Neuronal stem cell (in vitro differentiated cells): ENCODE measurements around the gene ANKK1.
A peak's percentile ranks its signal among the peaks of the same experiment; 100 is the strongest.

Experiments
- DNase-seq: peaks from one replicate; pipeline ENCODE4 v3.0.0-alpha.2; 2013; ENCODE audit warnings: low spot score
- H2AFZ ChIP-seq: one replicate; pipeline ENCODE4 v1.6.1; 2013; ENCODE audit warnings: mild to moderate bottlenecking, low read length, inconsistent platforms
- H2AK5ac ChIP-seq: 2 replicates; pipeline ENCODE4 v1.6.1; 2013; ENCODE audit warnings: low read depth, mild to moderate bottlenecking, inconsistent platforms, low read length, moderate library complexity, mixed read lengths
- H2BK120ac ChIP-seq: 2 replicates; pipeline ENCODE4 v1.6.1; 2013; ENCODE audit warnings: low read depth, mild to moderate bottlenecking, inconsistent platforms, low read length, moderate library complexity, mixed read lengths
- H2BK12ac ChIP-seq: one replicate; pipeline ENCODE4 v1.6.1; 2013; ENCODE audit warnings: low read length, inconsistent platforms
- H2BK15ac ChIP-seq: 2 replicates; pipeline ENCODE4 v1.6.1; 2013; ENCODE audit warnings: mild to moderate bottlenecking, low read length, inconsistent platforms, mixed read lengths
- H2BK5ac ChIP-seq: one replicate; pipeline ENCODE4 v1.6.1; 2013; ENCODE audit warnings: inconsistent platforms, mild to moderate bottlenecking, low read length, moderate library complexity
- H3K14ac ChIP-seq: one replicate; pipeline ENCODE4 v1.6.1; 2013; ENCODE audit warnings: low read length, inconsistent platforms
- H3K18ac ChIP-seq: 2 replicates; pipeline ENCODE4 v1.6.1; 2013; ENCODE audit warnings: low read length, inconsistent platforms
- H3K23ac ChIP-seq: 2 replicates; pipeline ENCODE4 v1.6.1; 2013; ENCODE audit warnings: low read depth, mild to moderate bottlenecking, mixed read lengths, low read length, inconsistent platforms; ENCODE audit not compliant: poor library complexity
- H3K27ac ChIP-seq: replicated peaks from 3 replicates; pipeline ENCODE4 v1.5.1; 2013; ENCODE audit warnings: low read length, inconsistent platforms
- H3K27me3 ChIP-seq, 3 experiments: 2 replicates each; pipeline ENCODE4 v1.6.1; 2013; ENCODE audit warnings: low read length in 3 of 3, mild to moderate bottlenecking in 2 of 3, inconsistent platforms in 1 of 3, low read depth in 1 of 3, mixed read lengths in 1 of 3, moderate library complexity in 1 of 3; ENCODE audit not compliant: control insufficient read depth in 3 of 3, insufficient read depth in 3 of 3
- H3K36me3 ChIP-seq, 2 donors: replicated peaks in 1 of 2; 2 replicates each; pipeline ENCODE4 v1.6.1; 2013; ENCODE audit warnings: low read length in 2 of 2; ENCODE audit not compliant: control insufficient read depth in 2 of 2, insufficient read depth in 2 of 2
- H3K4ac ChIP-seq: 2 replicates; pipeline ENCODE4 v1.6.1; 2013; ENCODE audit warnings: inconsistent platforms, mild to moderate bottlenecking, low read length, moderate library complexity
- H3K4me1 ChIP-seq, 2 donors: 1 replicate in 1 of 2; 2 replicates in 1 of 2; pipeline ENCODE4 v1.6.1; 2013; ENCODE audit warnings: low read length in 2 of 2, low read depth in 1 of 2; ENCODE audit not compliant: control insufficient read depth in 2 of 2, insufficient read depth in 1 of 2
- H3K4me2 ChIP-seq: one replicate; pipeline ENCODE4 v1.6.1; 2013; ENCODE audit warnings: mild to moderate bottlenecking, low read length, inconsistent platforms; ENCODE audit not compliant: insufficient read depth, poor library complexity, severe bottlenecking
- H3K4me3 ChIP-seq, 2 donors: 2 replicates each; pipeline ENCODE4 v1.5.1; 2013; ENCODE audit warnings: low read length in 2 of 2, mild to moderate bottlenecking in 2 of 2, inconsistent platforms in 1 of 2, moderate library complexity in 1 of 2
- H3K79me1 ChIP-seq: one replicate; pipeline ENCODE4 v1.6.1; 2013; ENCODE audit warnings: low read depth, mild to moderate bottlenecking, inconsistent platforms, low read length, moderate library complexity
- H3K9ac ChIP-seq: one replicate; pipeline ENCODE4 v1.6.1; 2013; ENCODE audit warnings: mild to moderate bottlenecking, low read depth, low read length, inconsistent platforms; ENCODE audit not compliant: poor library complexity
- H3K9me3 ChIP-seq, 2 donors: replicated peaks in 1 of 2; 2 replicates each; pipeline versions ENCODE3 to v1.6.1; 2013; ENCODE audit warnings: low read length in 2 of 2, mild to moderate bottlenecking in 2 of 2, inconsistent platforms in 1 of 2, low read depth in 1 of 2, mixed read lengths in 1 of 2, moderate library complexity in 1 of 2; ENCODE audit not compliant: control insufficient read depth in 2 of 2, insufficient read depth in 1 of 2
- H4K8ac ChIP-seq: one replicate; pipeline ENCODE4 v1.6.1; 2013; ENCODE audit warnings: low read depth, mild to moderate bottlenecking, inconsistent platforms, low read length, moderate library complexity
- H4K91ac ChIP-seq: one replicate; pipeline ENCODE4 v1.6.1; 2013; ENCODE audit warnings: low read length, low read depth, mild to moderate bottlenecking, inconsistent platforms; ENCODE audit not compliant: poor library complexity
- WGBS, 2 donors: extraction: QIAGEN DNeasy Blood & Tissue Kit; methylation state at CpG; one replicate each; pipeline ENCODE4 v1.1.7; 2013; ENCODE audit warnings: missing lambda C conversion rate in 2 of 2, mixed read lengths in 1 of 2; ENCODE audit not compliant: insufficient read length in 2 of 2, insufficient replicate concordance in 1 of 2; ENCODE audit errors: extremely low coverage in 2 of 2; 5-methylcytosine and 5-hydroxymethylcytosine counted together

Gene ANKK1

GRCh38 chr11:113363996-113364641 is 23.5 kb upstream of the ANKK1 start:
- Histone ChIP-seq H3K9me3 (no peaks in the 10 kb centered on the region), H3K27me3 (no peaks in the 10 kb centered on the region), H3K4me3 (no peak overlapping the region), H4K8ac (no peak overlapping the region), H3K4ac (no peak overlapping the region), H3K14ac (no peak overlapping the region), H4K91ac (no peak overlapping the region), H2AFZ (no peak overlapping the region), H3K27ac (no peak overlapping the region), H3K4me1 (no peaks in the 10 kb centered on the region), H2BK120ac (no peak overlapping the region), H2BK5ac (no peak overlapping the region), H3K23ac (no peak overlapping the region), H3K18ac (no peak overlapping the region), H3K9ac (no peak overlapping the region), H2AK5ac (no peak overlapping the region), H3K79me1 (no peaks in the 10 kb centered on the region), H2BK12ac (no peak overlapping the region), H3K4me2 (no peak overlapping the region), H3K36me3 (peaks cover 4 to 28% of the 10 kb centered on the region in 2 donors), H2BK15ac (no peak overlapping the region)
- DNase-seq: no peak
- WGBS, 2 donors: no CpG with 5 or more reads among the region's 7 CpGs

DNA sequence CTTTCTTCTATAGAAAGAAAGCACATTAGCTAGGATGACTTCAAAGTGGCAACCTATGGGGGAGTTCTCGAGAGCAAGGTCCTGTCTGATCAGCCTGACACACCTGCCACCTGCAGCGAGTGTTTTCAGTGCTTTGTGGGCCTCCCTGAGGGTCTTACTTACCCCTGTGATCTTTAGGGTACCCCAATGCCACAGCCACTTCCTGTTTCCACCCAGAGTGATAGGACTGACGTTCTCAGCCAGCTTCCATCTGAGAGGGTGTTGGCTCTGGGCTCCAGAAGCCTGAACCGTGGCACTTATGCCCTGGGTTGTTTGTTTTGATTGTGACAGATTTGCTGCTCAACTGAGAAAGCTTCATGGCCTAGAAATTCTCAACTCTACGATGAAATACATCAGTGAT is 21.7 kb upstream of the ANKK1 start:
- no peak overlapping the region for H4K91ac ChIP-seq
- H2BK12ac ChIP-seq: no peak overlapping the region
- H3K9me3 ChIP-seq: no peaks in the 10 kb centered on the region
- H2AFZ ChIP-seq: no peak overlapping the region
- no peak overlapping the region for H3K4ac ChIP-seq
- H3K9ac ChIP-seq: no peak overlapping the region
- H2BK5ac ChIP-seq: no peak overlapping the region
- peaks cover 2 to 21% of the 10 kb centered on the region in 2 donors for H3K36me3 ChIP-seq
- H3K4me3 ChIP-seq: peak overlapping the region in 1 of 2 donors; percentile 47
- no peak for DNase-seq
- no peak overlapping the region for H3K18ac ChIP-seq
- no peaks in the 10 kb centered on the region for H3K4me1 ChIP-seq
- no peaks in the 10 kb centered on the region for H3K27me3 ChIP-seq
- no peak overlapping the region for H3K27ac ChIP-seq
- H3K79me1 ChIP-seq: no peaks in the 10 kb centered on the region
- H2BK15ac ChIP-seq: no peak overlapping the region
- H3K4me2 ChIP-seq: no peak overlapping the region
- H3K14ac ChIP-seq: no peak overlapping the region
- no peak overlapping the region for H3K23ac ChIP-seq
- no peak overlapping the region for H2BK120ac ChIP-seq
- WGBS, 2 donors: no CpG with 5 or more reads among the region's 5 CpGs
- H2AK5ac ChIP-seq: no peak overlapping the region
- H4K8ac ChIP-seq: no peak overlapping the region

- no peak overlapping the region for H2BK12ac ChIP-seq
- H3K4me1 ChIP-seq: no peaks in the 10 kb centered on the region
- H3K4ac ChIP-seq: no peak overlapping the region
- no peak overlapping the region for H2BK5ac ChIP-seq
- no peak overlapping the region for H3K4me2 ChIP-seq
- no peak for DNase-seq
- H3K14ac ChIP-seq: no peak overlapping the region
- no peaks in the 10 kb centered on the region for H3K9me3 ChIP-seq
- no peak overlapping the region for H2BK120ac ChIP-seq
- no peak overlapping the region for H3K18ac ChIP-seq
- H4K91ac ChIP-seq: no peak overlapping the region
- no peak overlapping the region for H2AFZ ChIP-seq
- WGBS, 2 donors: no CpG with 5 or more reads among the region's 3 CpGs
- H3K27me3 ChIP-seq: no peaks in the 10 kb centered on the region
- no peak overlapping the region for H2AK5ac ChIP-seq
- no peak overlapping the region for H3K23ac ChIP-seq
- no peak overlapping the region for H3K9ac ChIP-seq
- no peak overlapping the region for H3K4me3 ChIP-seq
- H3K79me1 ChIP-seq: no peaks in the 10 kb centered on the region
- H3K27ac ChIP-seq: no peak overlapping the region
- peaks cover 2 to 10% of the 10 kb centered on the region in 2 donors for H3K36me3 ChIP-seq
- no peak overlapping the region for H4K8ac ChIP-seq
- H2BK15ac ChIP-seq: no peak overlapping the region
Observed at GRCh38 chr11:113369411-113369810, 18.2 kb upstream of the ANKK1 start.

GRCh38 chr11:113370634-113371033 is 16.9 kb upstream of the ANKK1 start:
- no peak overlapping the region for H2BK12ac ChIP-seq
- no peak overlapping the region for H2BK5ac ChIP-seq
- no peak overlapping the region for H3K4ac ChIP-seq
- H3K4me1 ChIP-seq: no peaks in the 10 kb centered on the region
- H2BK120ac ChIP-seq: no peak overlapping the region
- no peak overlapping the region for H3K4me3 ChIP-seq
- H3K9me3 ChIP-seq: no peaks in the 10 kb centered on the region
- no peak overlapping the region for H4K91ac ChIP-seq
- no CpG with 5 or more reads among the region's 5 CpGs for WGBS, 2 donors
- no peak overlapping the region for H3K18ac ChIP-seq
- DNase-seq: no peak
- H3K4me2 ChIP-seq: no peak overlapping the region
- no peak overlapping the region for H2AFZ ChIP-seq
- H3K36me3 ChIP-seq: peaks cover 0 to 2% of the 10 kb centered on the region in 2 donors
- H3K23ac ChIP-seq: no peak overlapping the region
- H3K79me1 ChIP-seq: no peaks in the 10 kb centered on the region
- no peak overlapping the region for H3K27ac ChIP-seq
- no peak overlapping the region for H3K14ac ChIP-seq
- H3K9ac ChIP-seq: no peak overlapping the region
- no peaks in the 10 kb centered on the region for H3K27me3 ChIP-seq
- H2AK5ac ChIP-seq: no peak overlapping the region
- no peak overlapping the region for H2BK15ac ChIP-seq
- H4K8ac ChIP-seq: no peak overlapping the region
